ENCODE results near the gene DEFB131B.
"Not testable (repeated sequence)": the region's sequence is repeated elsewhere in the genome, so short reads cannot be mapped to it uniquely, and the experiment has no call there.

The DEFB131B gene, protein sequence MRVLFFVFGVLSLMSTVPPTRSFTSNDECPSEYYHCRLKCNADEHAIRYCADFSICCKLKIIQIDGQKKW

DNA sequence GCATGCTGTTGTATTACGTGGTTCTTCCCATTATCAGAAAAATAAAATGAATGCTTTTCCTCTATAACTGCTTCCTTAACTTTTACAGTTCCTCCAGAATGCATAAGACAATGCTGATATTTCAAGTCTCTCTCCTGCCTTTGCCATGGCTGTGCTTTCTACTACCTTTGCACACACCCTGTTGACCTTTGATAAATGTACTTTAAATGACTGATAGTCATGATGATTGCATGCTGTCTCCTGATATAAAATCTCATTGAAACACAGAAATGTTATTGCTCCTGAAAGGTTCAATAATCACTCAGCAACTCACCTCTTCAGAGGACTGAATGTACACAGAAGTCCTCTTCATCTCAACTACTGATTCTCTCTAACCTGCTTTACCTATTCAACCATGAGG is at the start of gene DEFB131B:
DEFB131B (plus strand) TSS at position 395 of the 400 bp plus-strand sequence; CDS start at position 395, 0 bp downstream.
- DNase-seq (ENCODE audit: low spot score): not testable (repeated sequence)

DNA sequence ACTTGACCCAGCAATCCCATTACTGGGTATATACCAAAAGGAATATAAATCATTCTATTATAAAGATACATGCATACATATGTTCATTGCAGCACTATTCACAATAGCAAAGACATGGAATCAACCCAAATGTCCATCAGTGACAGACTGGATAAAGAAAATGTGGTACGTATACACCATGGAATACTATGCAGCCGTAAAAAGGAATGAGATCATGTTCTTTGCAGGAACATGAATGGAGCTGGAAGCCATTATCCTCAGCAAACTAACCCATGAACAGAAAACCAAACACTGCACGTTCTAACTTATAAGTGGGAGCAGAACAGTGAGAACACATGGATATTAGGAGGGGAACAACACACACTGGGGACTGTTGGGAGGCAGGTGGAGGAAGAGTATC is 49.0 kb upstream of the DEFB131B start:
- DNase-seq (ENCODE audit: low spot score): not testable (repeated sequence)

DNA sequence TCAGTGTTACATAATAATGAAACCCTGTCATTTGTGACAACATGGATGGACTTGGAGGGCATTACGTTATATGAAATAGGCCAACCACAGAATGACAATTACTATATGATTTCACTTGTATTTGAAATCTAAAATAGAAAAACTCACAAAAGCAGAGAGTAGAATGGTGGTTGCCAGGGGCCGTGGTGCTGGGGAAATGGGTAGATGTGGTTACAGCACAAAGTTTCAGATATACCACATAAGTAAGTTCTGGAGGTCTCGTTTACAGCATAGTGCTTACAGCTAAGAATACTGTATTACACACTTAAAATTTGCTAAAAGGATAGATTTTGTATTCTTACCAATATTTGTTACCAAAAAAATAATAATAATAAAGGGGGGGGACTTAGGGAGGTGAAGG is 48.6 kb upstream of the DEFB131B start:
- DNase-seq (ENCODE audit: low spot score): not testable (repeated sequence)

DNA sequence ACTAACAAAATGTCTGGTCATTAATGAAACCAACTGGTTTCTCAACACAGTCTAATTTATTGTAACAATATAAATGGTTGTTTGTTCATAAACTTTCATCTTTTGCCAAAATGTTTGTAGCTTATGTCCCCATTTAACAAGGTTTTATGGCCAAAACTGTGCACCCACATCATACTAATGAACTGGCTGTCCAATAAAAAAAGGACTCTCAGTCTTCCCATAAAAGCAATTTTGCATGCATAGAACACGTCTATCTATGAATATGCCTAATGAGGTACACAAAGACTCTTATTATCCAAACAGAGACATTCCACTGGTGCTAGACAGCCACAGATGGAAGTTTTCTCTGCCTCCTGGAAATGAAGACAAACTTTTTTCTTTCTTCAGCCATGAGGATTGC is 45.4 kb upstream of the DEFB131B start, which contains the start of gene DEFB108B:
DEFB108B (plus strand) TSS at position 390 of the 400 bp plus-strand sequence; CDS start at position 390, 0 bp downstream.
- not testable (repeated sequence) for DNase-seq (ENCODE audit: low spot score)

DNA sequence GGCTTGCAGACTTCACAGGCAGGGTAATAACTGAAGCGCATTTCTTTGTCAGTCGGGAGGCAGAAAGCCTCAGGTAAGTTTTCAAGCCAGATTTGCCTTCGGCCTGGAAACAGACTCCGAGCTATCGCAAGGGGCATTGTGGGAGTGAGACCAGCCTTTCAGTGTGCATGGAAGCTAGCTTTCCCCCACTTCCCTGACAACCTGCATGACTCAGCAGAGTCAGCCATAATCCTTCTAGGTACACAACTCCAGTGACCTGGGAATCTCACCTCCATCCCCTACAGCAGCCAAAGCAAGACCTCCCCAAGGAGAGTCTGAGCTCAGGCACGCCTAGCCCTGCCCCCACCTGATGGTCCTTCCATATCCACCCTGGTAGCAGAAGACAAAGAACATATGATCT is 35.5 kb upstream of the DEFB131B start:
- not testable (repeated sequence) for DNase-seq (ENCODE audit: low spot score)

DNA sequence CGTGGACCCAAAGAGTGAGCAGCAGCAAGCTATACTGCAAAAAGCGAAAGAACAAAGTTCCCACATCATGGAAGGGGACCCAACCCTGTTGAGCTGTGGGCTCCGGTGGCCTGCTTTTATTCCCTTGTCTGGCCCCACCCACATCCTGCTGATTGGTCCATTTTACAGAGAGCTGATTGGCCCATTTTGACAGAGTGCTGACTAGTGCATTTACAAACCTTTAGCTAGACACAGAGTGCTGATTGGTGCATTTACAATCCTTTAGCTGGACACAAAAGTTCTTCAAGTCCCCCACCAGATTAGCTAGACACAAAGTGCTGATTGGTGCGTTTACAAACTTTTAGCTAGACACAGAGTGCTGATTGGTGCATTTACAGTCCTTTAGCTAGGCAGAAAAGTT is 34.9 kb upstream of the DEFB131B start:
- not testable (repeated sequence) for DNase-seq (ENCODE audit: low spot score)

DNA sequence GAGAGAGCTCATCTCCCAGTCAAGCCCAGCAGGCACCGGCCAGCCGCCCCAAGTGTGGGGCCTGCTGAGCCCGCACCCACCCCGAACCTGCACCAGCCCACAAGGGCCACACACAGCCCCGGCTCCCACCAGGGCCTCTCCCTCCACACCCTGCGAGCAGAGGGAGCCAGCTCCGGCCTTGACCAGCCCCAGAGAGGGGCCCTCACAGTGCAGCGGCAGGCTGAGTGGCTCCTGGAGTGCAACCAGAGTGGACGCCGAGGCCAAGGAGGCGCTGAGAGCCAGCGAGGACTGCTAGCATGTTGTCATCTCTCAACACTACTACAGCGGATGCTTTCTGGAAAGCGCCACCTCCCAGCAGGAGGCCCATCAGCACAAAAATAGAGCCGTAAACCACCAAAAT is 34.4 kb upstream of the DEFB131B start:
- no peak for DNase-seq (ENCODE audit: low spot score)

DNA sequence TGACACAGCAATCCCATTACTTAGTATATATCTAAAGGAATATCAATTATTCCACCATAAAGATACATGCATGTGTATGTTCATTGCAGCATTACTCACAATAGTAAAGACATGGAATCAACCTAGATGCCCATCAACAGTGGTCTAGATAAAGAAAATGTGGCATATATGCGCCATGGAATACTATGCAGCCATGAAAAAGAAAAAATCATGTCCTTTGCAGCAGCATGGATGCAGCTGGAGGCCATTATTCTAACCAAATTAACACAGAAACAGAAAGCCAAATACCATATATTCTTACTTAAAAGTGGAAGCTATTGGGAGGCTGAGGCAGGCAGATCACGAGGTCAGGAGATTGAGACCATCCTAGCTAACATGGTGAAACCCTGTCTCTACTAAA is 24.4 kb upstream of the DEFB131B start:
- DNase-seq (ENCODE audit: low spot score): not testable (repeated sequence)

DNA sequence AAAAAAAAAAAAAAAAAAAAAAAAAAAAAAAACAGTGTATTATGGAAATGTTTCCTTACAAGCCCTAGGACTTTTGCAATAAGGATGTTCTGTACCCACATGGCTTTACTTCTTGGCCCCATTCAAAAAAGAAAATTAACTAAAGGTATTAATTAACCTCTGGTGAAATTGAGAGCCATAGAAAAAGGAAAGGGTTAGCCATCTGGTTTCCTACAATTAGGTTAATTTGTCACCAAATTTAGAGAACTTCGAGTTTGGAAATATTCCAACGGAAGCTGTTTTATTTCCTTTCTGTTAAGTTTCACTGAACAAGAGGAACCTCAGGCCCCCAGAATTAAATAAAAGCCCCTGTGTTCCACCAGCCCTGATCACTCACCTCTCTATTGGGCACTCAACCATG is 22.4 kb upstream of the DEFB131B start:
- not testable (repeated sequence) for DNase-seq (ENCODE audit: low spot score)

DNA sequence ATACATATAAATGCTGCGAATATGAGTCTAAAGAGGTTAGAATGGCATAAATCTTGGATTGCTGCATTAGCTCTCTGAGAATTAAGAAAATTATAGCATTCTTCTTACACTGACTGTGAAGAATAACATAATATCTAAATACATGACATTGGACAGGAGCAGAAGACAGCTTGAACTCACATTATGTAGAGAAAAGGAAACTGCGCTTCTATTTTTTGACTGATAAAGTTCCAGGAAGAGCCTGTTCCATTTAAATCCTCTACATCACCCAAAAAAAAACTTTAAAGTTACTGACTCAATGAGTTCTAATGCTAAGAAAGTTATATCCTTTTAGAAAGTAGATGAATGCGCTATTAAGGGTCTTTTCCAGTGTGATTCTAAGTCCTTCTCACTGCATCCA is 17.4 kb upstream of the DEFB131B start:
- DNase-seq (ENCODE audit: low spot score): not testable (repeated sequence)

DNA sequence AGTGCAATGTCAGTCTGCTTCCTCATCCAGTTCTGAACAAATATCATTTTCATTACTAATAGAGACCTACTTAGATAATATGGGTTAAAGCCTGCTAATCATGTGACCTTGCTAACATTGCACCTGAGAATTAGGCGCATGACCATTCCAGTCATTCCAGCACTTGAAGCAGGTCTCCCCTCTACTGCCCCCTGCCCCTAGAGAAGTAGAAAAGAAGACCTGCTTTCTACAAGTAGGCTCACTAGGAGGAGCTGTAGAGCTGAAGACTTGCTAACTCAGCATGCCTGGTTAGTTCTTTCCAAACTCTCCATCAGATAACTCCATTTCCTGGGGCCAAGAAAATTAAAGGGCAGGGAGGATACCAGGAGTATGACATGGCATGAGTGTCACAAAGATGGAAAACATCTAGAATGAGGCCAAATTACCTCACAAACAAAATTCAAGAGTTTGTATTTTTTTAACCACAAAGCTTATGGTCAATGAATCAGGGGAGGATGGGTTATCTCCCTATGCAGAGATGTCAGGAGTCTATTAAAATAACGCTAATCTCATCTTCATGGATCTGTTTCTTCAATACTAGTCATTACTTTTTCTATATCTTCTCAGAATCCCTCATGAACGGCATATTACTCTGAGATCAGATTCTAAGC is 14.2 kb upstream of the DEFB131B start:
- peak; percentile 45 for DNase-seq (ENCODE audit: low spot score)

DNA sequence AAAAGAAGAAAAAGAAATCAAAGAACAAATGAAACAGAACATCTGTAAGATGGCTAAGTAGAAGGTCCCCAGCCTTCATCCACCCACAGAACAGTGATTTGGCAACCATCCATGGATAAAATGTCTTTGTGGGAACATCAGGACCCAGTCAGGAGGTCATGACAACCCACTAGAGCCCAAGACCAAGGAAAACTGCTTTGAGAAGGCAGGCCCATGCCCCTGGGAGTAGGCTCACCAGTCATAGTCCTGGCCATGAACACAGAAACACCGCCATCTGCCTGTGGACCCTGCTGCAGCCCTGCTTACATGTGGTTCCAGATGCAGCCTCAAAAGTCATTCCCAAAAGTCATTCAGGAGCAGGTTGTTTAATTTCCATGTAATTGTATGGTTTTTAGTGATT is 11.0 kb upstream of the DEFB131B start:
- not testable (repeated sequence) for DNase-seq (ENCODE audit: low spot score)

DNA sequence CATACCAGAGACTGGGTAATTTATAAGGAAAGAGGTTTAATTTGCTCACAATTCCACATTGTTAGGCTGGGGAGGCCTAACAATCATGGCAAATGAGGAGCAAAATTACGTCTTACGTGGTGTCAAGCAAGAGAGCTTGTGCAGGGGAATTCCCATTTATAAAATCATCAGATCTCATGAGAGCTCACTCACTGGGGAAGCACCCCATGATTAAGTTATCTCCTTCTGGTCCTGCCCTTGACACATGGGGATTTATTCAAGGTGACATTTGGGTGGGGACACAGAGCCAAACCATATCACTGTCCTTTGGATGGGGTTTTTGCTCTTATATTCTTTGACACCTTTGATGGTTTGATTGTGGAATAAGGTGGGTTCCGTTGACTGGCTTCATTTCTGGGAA is 8.3 kb upstream of the DEFB131B start:
- DNase-seq (ENCODE audit: low spot score): not testable (repeated sequence)

DNA sequence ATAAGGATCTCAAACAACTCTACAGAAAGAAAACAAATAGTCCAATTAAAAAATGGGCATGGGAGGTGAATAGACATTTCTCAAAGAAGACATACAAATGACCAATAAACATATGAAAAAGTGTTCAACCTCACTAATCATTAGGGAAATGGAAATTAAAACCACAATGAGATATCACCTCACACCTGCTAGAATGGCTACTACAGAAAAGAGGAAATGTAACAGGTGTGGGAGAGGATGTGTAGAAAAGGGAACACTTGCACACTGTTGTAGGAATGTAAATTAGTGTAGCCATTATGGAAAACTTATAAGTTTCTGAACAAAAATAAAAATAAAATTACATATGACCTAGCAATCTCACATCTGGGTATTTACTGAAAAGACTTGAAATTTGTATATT is 7.6 kb upstream of the DEFB131B start:
- DNase-seq (ENCODE audit: low spot score): not testable (repeated sequence)

DNA sequence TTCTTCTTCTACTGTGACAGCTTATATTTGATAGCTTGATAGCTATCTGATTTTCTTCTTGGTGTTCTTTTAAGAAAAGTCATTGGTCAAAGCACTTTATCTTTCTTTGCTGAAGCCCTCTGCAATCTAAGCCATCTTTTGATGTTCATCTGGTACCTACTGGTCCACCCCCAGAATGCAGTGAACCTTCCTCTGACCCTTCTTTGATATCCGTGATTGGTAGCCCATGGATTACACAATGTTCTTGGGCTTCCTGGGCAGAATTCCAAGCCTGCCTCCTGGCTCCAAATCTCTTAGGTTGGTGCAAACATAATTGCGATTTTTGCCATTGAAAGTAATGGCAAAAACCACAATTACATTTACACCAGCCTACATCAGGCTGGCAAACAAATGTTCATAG is 2.0 kb upstream of the DEFB131B start:
- DNase-seq (ENCODE audit: low spot score): not testable (repeated sequence)

DNA sequence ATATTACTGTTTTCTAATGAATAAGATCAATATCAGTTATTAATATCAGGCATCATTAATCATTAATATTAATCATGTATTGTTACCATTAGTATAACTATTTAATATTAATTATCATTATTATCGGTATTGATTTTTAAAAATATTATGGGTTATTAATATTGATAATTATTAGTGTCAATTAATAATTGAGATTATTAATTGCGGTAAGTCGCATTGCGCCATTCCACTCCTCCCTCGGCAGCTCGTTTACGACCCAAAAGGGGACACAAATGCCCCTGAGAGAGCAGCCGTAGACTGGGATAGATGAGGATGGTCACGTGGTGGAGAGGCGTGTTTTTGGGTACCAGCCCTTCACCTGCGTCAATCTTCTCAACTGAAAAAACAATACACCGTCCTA is 7.6 kb downstream of the DEFB131B start:
- DNase-seq (ENCODE audit: low spot score): not testable (repeated sequence)

DNA sequence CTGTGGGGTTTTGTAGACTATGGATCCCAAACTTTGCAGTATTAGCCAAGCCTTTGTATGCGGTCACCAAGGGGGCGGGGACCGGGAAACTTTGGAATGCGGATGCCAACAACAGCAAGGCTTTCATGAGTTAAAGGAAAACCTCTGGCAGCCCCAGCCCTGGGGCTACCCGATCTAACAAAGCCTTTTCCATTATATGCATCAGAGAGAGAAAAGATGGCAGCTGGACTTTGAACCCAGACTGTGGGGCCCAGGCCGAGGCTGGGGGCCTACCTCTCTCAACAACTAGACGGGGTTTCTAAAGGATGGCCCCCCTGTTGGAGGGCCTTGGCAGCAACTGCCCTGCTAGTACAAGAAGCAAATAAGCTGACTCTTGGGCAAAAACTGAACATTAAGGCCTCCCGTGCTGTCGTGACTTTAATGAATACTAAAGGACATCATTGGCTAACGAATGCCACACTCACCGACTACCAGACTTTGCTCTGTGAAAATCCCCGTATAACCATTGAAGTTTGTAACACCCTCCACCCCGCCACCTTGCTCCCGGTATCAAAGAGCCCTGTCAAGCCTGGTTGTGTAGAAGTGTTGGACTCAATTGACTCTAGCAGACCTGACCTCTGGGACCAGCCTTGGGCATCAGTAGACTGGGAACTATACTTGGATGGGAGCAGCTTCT is 10.2 kb downstream of the DEFB131B start:
- DNase-seq (ENCODE audit: low spot score): not testable (repeated sequence)

DNA sequence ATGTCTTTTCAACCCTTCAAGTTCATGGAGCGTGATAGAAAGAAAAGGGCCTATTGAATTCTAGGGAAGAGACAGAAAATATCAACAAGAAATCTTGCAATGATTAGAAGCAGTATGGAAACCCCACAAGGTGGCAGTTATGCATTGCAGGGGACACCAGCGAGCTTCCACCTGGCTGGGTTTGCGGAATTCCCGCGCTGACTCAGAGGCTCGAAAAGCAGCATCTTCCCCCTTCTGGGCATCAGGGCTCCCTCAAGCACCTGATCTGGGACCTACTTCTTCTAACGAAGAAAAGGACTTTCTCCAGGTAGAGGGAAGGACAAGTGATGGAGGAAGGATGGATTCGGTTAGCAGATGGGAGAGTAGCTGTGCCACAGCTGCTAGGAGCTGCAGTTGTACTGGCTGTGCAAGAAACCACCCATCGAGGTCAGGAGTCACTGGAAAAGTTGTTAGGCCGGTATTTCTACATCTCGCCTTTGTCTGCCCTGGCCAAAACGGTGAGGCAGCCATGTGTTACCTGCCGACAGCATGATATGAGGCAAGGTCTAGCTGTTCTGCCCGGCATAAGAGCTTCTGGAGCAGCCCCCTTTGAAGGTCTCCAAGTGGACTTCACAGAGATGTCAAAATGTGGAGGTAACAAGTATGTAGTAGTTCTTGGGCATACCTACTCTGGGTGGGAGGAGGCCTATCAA is 11.1 kb downstream of the DEFB131B start:
- DNase-seq (ENCODE audit: low spot score): not testable (repeated sequence)

DNA sequence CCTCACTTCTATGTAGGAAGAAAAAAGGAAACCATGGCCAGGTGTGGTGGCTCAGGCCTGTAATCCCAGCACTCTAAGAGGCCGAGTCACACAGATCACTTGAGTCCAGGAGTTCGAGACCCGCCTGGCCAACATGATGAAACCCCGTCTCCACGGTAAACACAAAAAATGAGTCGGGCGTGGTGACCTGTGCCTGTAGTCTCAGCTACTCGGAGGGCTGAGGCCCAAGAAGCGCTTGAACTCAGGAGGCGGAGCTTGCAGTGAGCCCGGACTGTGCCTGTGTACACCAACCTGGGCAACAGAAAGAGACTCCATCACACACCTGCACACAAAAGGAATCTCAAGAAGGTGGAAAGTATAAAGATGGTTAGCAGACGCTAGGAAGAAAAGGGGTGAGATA is 17.7 kb downstream of the DEFB131B start:
- no peak for DNase-seq (ENCODE audit: low spot score)

DNA sequence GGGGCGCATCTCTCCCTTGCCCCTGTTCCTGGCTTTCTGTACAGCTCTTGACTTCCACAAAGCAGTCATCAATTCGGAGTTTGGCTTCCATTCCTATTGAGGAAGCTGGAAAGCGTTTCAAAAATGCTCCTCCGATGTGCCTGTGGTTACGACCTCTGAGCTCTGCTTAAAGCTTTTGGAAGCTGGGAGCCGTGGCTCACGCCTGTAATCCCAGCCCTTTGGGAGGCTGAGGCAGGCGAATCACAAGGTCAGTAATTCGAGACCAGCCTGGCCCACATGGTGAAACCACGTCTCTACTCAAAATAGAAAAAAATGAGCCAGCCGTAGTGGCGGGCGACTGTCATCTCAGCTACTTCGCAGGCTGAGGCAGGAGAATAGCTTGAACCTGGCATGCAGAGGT is 22.9 kb downstream of the DEFB131B start:
- not testable (repeated sequence) for DNase-seq (ENCODE audit: low spot score)

DNA sequence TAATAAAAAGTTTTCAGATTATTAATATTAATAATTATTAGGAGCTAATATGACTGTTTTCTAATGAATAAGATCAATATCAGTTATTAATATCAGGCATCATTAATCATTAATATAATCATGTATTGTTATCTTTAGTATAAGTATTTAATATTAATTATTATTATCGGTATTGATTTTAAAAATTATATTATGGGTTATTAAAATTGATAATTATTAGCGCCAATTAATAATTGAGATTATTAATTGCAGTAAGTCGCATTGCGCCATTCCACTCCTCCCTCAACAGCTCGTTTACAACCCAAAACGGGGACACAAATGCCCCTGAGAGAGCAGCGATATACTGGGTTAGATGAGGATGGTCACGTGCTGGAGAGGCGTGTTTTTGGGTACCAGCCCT is 30.0 kb downstream of the DEFB131B start:
- no peak for DNase-seq (ENCODE audit: low spot score)

DNA sequence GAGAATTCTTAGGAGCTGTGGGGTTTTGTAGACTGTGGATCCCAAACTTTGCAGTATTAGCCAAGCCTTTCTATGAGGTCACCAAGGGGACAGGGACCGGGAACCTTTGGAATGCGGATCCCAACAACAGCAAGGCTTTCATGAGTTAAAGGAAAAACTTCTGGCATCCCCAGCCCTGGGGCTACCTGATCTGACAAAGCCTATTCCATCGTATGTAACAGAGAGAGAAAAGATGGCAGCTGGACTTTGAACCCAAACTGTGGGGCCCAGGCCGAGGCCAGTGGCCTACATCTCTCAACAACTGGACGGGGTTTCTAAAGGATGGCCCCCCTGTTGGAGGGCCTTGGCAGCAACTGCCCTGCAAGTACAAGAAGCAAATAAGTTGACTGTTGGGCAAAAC is 32.5 kb downstream of the DEFB131B start:
- DNase-seq (ENCODE audit: low spot score): not testable (repeated sequence)

Data from hematopoietic multipotent progenitor cell treated with erythropoietin and hydrocortisone succinate and interleukin-3 and kit ligand, for 15 days (in vitro differentiated cells).